NCI-H187 (cell line): Measurements from ENCODE around the gene PPP1R2B.
"Not testable (repeated sequence)": the region's sequence is repeated elsewhere in the genome, so short reads cannot be mapped to it uniquely, and the experiment has no call there.

Experiments used
- DNase-seq, 2 experiments: peaks; one replicate each; lab custom pipeline; 2025; lab: John Stamatoyannopoulos, UW

The PPP1R2B gene

DNA sequence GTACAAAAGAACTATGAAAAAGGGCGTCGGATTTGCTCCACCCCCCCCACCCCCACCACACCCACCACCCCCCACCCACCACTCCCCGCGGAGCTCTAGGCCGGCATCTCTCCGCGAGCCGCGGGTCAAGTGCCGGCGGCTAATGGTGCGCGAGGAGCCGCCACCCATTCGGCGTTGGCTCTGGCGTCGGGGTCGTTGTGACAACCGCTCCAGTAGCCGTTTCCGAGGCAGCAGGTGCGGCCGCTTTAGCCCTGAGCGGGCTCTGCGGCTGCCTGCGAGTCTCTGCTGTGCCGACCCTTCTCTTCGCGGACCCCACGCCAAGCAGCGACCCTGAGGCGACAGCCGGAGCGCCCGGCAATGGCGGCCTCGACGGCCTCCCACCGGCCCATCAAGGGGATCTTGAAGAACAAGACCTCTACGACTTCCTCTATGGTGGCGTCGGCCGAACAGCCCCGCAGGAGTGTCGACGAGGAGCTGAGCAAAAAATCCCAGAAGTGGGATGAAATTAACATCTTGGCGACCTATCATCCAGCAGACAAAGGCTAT is at the start of gene PPP1R2B:
TSS of gene PPP1R2B (plus strand) at position 90 of the 546 bp plus-strand sequence. CDS start at position 358, 268 bp downstream.
- no peak for DNase-seq

GRCh38 chr5:156800929-156801328 is 49.2 kb upstream of the PPP1R2B start:
- DNase-seq: no peak

- no peak for DNase-seq
Measured at GRCh38 chr5:156802501-156802900, 47.6 kb upstream of the PPP1R2B start.

DNA sequence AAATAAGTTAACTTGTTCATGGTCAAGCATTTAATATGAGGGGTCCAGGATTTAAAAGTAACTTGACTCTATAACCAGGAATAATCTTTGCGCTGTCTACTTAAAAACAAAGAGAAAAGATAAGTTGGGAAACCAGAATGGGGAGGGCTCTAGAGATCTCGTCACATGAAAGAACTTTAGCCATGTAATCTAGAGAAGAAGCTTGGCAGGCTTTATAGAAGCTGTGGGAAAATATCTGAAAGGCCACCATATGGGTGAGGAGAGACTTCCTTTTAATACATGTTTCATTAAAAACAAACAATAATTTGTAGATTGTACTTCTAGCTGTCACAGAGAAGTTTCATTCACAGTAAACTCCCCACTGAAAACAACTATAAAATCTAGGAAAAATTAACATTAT is 46.7 kb upstream of the PPP1R2B start:
- no peak for DNase-seq

- DNase-seq: no peak
Measured at GRCh38 chr5:156812959-156813358, 37.1 kb upstream of the PPP1R2B start.

DNA sequence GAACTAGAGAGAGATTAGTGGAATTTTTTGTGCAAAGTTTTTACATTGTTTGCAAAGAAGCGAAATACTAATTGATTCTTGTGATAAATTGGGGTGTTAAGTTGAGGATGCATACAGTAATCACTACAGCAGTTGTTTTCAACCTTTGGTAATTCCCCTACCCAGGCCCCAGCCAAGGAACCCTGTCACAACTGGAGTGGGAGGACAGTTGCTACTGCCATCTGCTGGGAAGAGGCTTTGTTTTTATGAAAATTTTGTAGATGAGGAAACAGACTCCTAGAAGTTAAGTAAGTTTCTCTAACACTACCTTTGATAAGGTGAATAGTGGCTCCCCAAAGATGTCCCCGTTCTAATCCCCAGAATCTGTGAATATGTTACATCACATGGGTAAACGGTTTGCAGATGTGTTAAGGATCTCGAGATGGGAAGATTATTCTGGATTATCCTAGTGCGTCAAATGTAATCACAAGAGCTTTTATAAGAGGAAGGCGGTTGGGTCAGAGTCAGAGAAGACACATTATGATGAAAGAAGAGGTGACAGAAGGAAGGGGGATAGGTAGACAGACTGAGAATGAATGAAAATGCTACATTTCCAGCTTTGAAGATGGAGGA is 34.0 kb upstream of the PPP1R2B start:
- no peak for DNase-seq

- no peak for DNase-seq
Measured at GRCh38 chr5:156819537-156819936, 30.6 kb upstream of the PPP1R2B start.

DNA sequence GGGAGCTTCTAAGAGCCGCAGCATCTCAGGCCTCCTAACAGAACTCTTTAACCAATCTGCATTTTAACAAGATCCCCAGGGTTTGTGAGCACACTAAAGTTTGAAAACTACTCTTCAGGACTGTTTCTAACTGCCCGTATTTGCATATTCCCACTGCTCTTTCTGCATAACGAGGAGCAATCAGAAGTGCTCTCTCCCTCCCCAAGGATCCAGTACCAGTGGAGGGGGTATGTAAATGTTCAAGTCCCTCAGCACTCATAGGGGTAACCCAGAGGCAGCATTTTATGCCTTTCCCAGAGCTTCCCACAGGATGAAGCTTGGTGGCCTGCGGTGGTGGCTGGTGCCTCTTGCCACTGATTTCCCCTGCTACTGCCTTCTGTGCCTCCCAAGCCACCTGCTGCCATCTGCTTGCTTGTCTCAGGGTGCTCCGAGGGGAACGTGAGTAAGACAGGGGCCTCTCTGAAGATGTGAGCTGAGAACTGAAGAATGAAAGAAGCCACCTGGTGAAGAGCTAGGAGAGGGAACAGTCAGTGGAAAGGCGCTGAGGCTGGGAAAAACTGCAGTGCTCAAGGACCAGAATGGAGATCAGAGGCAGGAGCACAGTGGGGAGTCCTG is 30.0 kb upstream of the PPP1R2B start:
- no peak for DNase-seq

DNA sequence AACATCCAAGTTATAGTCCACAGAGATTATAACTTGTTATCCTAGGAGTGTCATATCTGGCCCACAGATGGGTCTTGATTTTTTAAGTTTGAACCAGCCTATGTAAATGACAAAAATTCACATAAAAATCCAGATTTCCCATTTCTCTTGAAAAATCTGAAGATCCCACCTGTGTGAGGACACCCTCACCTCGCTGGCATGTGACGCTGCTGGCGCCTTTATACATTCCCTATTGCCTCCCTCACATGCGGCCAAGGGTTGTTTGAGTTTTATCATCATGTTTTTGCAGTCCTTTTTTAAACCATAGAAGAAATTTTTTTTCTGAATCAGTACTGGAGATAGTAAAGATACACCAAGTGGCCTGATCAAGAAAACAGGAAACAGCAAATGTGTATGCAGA is 25.9 kb upstream of the PPP1R2B start:
- no peak for DNase-seq

DNA sequence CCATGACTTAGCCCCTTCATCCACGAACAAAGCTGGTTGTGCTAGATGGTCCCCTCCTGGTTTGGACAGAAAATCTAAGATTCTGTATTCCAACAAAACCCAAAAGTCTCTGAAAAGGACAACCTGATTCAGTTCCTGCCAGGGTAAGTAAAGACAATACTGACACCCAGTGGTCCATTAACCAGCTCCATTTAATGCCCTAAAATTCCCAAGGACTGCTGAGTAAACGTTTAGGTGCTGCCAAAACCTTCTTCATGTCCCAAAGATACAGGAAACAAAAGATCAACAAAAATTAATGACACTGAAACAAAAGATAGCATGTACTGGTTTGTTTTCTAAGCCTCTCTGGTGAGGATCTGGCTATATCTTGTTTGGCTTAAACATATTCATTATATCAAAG is 25.3 kb upstream of the PPP1R2B start:
- no peak for DNase-seq

DNA sequence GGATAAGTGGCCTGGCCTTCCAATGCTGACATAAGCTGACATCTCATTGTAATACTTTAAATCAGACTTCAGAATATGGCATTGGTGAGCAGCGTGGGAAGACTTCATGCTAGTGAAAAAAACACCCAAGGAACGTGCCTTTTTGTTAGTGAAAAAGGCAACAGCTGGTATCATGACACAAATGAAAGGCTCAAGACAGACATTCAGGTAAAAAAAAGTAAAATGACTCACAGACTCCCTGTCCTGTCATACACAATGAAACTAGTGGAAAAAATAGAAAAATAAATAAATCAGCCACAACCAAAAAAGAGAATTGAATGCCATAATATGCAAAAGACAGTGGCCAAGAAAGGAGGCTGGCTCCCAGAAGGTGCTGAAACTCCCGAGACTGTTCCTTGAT is 24.4 kb upstream of the PPP1R2B start:
- DNase-seq: no peak

DNA sequence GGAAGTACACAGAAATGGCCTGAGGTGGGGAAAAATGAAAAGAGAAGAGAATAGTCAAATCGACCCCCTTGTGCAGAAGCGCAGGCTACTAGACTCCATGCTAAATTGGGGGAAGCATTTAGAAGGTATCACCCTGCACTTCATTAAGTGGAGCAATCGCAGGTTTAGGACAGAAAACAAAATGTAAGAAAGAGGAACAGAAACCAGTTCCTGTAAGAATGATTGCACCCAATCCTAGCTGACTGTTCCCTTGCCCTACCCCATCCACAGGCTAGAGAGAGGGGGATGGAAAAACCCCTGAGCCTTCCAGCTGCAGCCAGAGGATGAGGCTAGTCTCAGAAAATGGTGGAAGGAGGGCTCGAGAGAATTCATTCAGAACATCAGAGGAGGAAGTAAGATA is 23.9 kb upstream of the PPP1R2B start:
- no peak for DNase-seq

GRCh38 chr5:156834916-156835315 is 15.2 kb upstream of the PPP1R2B start:
- no peak for DNase-seq

DNA sequence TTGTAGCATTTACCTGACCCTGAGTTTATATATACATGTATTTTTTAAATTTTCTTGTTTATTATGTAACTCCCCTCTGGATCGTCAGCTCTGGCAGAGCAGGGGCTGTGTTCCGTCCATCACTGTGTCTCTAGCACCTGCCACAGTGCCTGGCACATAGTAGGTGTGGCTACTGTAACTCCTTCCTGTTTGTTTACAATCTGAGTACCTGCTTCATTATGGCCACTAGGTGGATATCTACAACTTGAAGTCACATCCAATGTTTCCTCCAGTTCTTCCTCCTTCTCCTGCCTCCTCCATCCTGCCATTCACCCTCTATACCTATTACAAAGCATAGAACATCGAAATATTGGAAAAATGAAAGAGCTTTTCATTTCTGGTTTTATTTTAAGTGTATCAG is 14.2 kb upstream of the PPP1R2B start:
- DNase-seq: no peak

- no peak for DNase-seq
Measured at GRCh38 chr5:156836846-156837245, 13.2 kb upstream of the PPP1R2B start.

DNA sequence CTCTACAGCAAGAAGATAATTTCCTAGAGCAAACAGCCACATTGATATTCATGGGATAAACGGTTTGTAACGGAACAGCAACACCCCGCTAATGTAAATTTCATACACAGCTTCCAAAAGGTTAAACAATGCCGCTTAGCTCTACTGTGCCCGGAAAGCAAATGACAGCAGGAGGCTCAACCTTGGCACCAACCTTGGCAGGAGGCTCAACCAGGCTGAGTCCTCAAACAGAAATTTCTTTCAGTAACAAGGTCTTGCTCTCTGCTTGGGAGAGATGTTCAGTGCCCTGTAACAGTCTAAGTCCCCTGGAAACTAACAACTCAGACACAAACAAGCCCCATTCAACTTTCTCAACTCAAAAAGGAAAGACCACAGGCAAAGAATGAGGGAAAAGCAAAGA is 11.1 kb upstream of the PPP1R2B start:
- no peak for DNase-seq

DNA sequence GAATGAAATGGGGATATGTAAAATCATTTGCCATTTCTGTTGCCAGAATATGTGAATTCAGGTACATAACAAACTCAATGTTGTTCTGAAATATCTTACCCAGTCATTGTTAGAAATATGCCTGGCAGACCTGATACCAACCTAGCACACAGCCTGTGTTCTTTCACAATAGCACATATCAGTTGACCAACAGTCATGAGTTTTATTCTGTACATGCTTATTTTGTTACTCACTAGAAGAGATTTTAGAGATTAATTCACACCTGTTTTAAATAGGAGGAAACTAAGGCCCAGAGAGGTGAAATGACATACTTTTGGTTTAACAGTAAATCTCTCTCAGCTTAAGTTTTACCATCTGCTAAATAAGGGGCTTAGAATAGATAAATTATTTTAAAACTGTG is 8.4 kb upstream of the PPP1R2B start:
- DNase-seq: no peak

DNA sequence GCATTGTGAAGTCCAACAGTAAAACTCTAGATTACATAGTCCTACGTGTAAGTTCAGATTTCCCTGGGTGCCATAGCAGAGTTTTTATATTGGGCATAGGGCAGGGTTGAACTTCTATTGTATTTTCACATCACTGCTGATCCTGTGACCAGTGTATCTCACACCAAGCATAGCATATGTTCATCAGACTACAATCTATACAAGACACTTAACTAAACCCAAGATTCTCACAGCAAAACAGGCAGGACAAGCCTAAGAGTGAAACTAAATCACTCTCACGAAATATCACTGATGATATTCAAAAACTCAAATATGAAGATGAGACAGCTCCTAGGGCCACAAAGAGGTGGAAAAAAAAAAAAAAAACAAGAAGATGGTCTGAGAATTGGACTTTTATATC is 3.2 kb upstream of the PPP1R2B start:
- DNase-seq: no peak

- DNase-seq: not testable (repeated sequence)
Measured at GRCh38 chr5:156848447-156848846, 1.6 kb upstream of the PPP1R2B start.

DNA sequence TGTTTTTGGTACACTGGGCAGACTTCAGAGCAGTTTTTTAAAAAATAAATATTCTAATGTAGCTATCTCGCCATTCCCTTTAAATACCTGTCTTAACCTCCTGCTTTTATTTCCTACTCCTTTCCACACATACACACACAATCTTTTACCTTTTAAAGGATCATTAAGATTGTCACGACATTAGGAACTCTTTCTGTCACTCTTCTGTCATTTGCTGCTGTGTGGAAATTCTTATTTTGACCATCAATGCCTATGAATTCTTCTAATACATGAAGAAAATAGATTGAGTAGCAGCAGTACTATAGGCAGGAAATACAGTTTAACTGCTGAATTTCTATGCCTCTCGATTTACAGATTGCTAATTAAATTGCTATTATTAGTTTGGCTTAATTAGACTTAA is 1.8 kb downstream of the PPP1R2B start:
- no peak for DNase-seq

GRCh38 chr5:156853055-156853454 is 3.0 kb downstream of the PPP1R2B start:
- not testable (repeated sequence) for DNase-seq

DNA sequence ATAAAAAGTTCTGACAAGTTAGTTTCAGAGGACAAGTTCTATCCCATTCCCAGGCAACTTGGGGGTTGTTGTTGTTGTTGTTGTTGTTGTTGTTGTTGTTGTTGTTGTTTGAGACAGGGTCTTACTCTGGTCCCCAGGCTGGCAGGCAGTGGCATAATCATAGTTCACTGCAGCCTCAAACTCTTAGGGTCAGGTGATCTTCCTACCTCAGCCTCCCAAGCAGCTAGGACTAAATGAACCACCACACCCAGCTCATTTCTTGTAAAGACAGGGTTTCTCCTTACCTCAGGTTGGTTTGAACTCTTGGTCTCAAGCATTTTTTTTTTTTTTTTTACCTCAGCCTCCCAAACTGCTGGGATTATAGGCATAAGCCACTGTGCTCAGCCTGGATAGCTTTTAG is 15.3 kb downstream of the PPP1R2B start:
- DNase-seq: no peak

DNA sequence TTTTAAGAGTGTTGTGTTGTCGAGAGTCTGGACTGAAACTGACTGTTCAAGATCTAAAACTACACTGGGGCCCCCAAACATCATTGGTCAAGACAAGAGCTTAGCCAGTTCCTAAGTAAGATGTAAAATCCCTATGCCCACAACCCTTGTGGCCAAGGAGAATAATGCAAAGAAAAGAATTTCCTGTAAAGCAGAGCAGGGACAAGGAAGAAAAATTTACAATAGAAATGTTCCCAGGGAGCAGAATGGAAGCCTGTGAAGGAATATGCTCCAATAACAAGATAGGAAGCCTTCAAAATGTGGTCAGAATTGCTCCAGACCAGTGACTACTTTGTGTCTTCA is 20.4 kb downstream of the PPP1R2B start:
- DNase-seq: no peak

- no peak for DNase-seq
Measured at GRCh38 chr5:156871212-156871611, 21.1 kb downstream of the PPP1R2B start.
